Smooth muscle cell of the brain vasculature (primary cell): ENCODE measurements around the gene OR56A1.

ENCODE experiments used
- DNase-seq: peaks from one replicate; pipeline ENCODE4 v3.0.0-alpha.2; 2012; ENCODE audit warnings: low read depth, low spot score

Gene OR56A1

GRCh38 chr11:5989203-5989602 lies 41.4 kb downstream of the OR56A1 start:
- DNase-seq: no peak

GRCh38 chr11:5986885-5987284 lies 43.7 kb downstream of the OR56A1 start, which contains the start of gene OR52L1:
Gene OR52L1 (minus strand): TSS chr11:5986985. CDS start chr11:5986930, 55 bp downstream.
- DNase-seq: no peak

DNA sequence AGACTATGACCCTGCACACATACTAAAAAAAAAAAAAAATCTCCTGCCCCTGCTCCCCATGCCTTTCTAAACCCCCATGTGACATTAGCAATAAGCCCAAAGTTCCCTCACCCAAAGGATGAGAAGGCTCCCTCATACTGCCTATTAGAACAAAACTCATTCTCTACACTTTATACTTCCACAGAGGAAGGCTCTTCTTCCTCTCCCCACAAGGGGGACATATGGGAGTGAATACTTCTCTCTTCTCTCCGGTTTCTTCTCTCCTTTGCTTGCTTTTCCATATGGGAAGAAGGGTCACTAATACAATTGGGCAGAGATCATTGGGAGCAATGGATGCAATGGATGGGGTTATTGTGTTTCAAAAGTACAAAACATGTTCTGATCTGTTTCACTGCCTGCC lies 47.1 kb downstream of the OR56A1 start:
- no peak for DNase-seq

GRCh38 chr11:5973530-5973929 lies 57.0 kb downstream of the OR56A1 start:
- no peak for DNase-seq
